Caco-2 (cell line): Measurements from ENCODE around the gene FXYD5. TPM values are rescaled to one million over a fixed set of nuclear protein-coding genes. Genes with fewer than 3 reads are reported as not detected.
"Not testable (repeated sequence)": the region's sequence is repeated elsewhere in the genome, so short reads cannot be mapped to it uniquely, and the experiment has no call there.

Experiments
- BruUV-seq: library from RNA; stranded (reverse); fragments of 400-500 nt; replicated peaks from 2 replicates; lab custom pipeline; 2021; lab: Mats Ljungman, UMichigan
- CTCF ChIA-PET: fragments of 300-600 bp; sonication (Branson Sonifier 250); formaldehyde crosslinking; loops from one replicate; lab custom pipeline; 2022; ENCODE audit warnings: antibody characterized with exemption; lab: Charles Lee
- POLR2A ChIA-PET: fragments of 300-600 bp; sonication (Branson Sonifier 250); formaldehyde crosslinking; loops from one replicate; lab custom pipeline; 2022; ENCODE audit warnings: antibody characterized with exemption; lab: Charles Lee
- DNase-seq, 2 experiments: peaks; one replicate each; pipeline versions ENCODE4 v3.0.0 to v3.0.0-alpha.2; 2020 to 2022
- H3K27me3 ChIP-seq: replicated peaks from 2 replicates; pipeline ENCODE4 v1.6.0; 2011; ENCODE audit warnings: low read length; ENCODE audit not compliant: control insufficient read depth, insufficient read depth
- H3K36me3 ChIP-seq: 2 replicates; pipeline ENCODE4 v1.5.1; 2011; ENCODE audit warnings: low read length; ENCODE audit not compliant: control insufficient read depth, insufficient read depth
- H3K4me1 ChIP-seq: fragments of 250-450 bp; sonication (Bioruptor Pico); 2 replicates; pipeline ENCODE4 v1.5.1; 2020; ENCODE audit warnings: mild to moderate bottlenecking
- H3K4me3 ChIP-seq: 2 replicates; pipeline ENCODE4 v1.5.1; 2011; ENCODE audit warnings: low read depth, mild to moderate bottlenecking, control low read depth, low read length
- H3K9me3 ChIP-seq: fragments of 250-450 bp; sonication (Bioruptor Pico); 2 replicates; pipeline ENCODE4 v1.5.1; 2020; ENCODE audit warnings: mild to moderate bottlenecking, moderate library complexity
- H3K27ac Mint-ChIP-seq: one replicate; pipeline ENCODE4 v1.8.0; 2022; ENCODE audit warnings: mixed read lengths; ENCODE audit not compliant: unreplicated experiment
- H3K27me3 Mint-ChIP-seq: one replicate; pipeline ENCODE4 v1.8.0; 2022; ENCODE audit warnings: mixed read lengths; ENCODE audit not compliant: insufficient read depth, unreplicated experiment
- H3K36me3 Mint-ChIP-seq: one replicate; pipeline ENCODE4 v1.8.0; 2022; ENCODE audit warnings: mild to moderate bottlenecking, mixed read lengths; ENCODE audit not compliant: insufficient read depth, unreplicated experiment
- H3K4me1 Mint-ChIP-seq: one replicate; pipeline ENCODE4 v1.8.0; 2022; ENCODE audit warnings: low read depth, mixed read lengths; ENCODE audit not compliant: unreplicated experiment
- H3K4me3 Mint-ChIP-seq: one replicate; pipeline ENCODE4 v1.8.0; 2022; ENCODE audit warnings: mild to moderate bottlenecking, moderate library complexity, mixed read lengths; ENCODE audit not compliant: unreplicated experiment
- H3K9me3 Mint-ChIP-seq: one replicate; pipeline ENCODE4 v1.8.0; 2022; ENCODE audit warnings: mixed read lengths; ENCODE audit not compliant: unreplicated experiment
- CTCF ChIP-seq, 2 experiments: fragments of 200-600 bp in 1 of 2; IDR thresholded peaks; 1 replicate in 1 of 2; 2 replicates in 1 of 2; pipeline versions ENCODE4 v1.5.1 to v1.8.0; 2011 to 2022; ENCODE audit warnings: antibody characterized with exemption in 1 of 2, control low read depth in 1 of 2, inconsistent platforms in 1 of 2, low read depth in 1 of 2, low read length in 1 of 2, mild to moderate bottlenecking in 1 of 2, moderate library complexity in 1 of 2; ENCODE audit not compliant: insufficient read depth in 1 of 2, severe bottlenecking in 1 of 2, unreplicated experiment in 1 of 2
- intact Hi-C: fragments of 100-400 bp; cut with micrococcal nuclease; formaldehyde crosslinking; loops from one replicate; pipeline ENCODE4 v1.10.0; 2022; ENCODE audit not compliant: unreplicated experiment
- total RNA-seq: library from RNA; stranded (reverse); gene quantifications from 2 replicates; pipeline ENCODE4 v1.2.3, GENCODE V29; 2022

Gene FXYD5
- total RNA-seq, 1 experiment from 2014 or later: 20.4 TPM

GRCh38 chr19:35184884-35185283 is 30.3 kb downstream of the FXYD5 start:
- H3K27ac Mint-ChIP-seq: no peak overlapping the region
- no peak for DNase-seq
- H3K9me3 Mint-ChIP-seq: no peaks in the 10 kb centered on the region
- intact Hi-C loops: no loop called here
- H3K4me1 ChIP-seq: no peaks in the 10 kb centered on the region
- H3K4me1 Mint-ChIP-seq: no peaks in the 10 kb centered on the region
- ChIA-PET CTCF (no interaction called here), POLR2A (no interaction called here)
- no TSS peak for BruUV-seq
- H3K36me3 Mint-ChIP-seq: no peaks in the 10 kb centered on the region
- peaks cover 6% of the 10 kb centered on the region for H3K27me3 Mint-ChIP-seq
- no peak overlapping the region for H3K4me3 ChIP-seq
- 0 out of 2 replicates have a peak, but pooled peaks cover 3% of the 10 kb centered on the region for H3K9me3 ChIP-seq
- no peaks in the 10 kb centered on the region for H3K27me3 ChIP-seq
- TF ChIP-seq CTCF (IDR thresholded peaks at IDR 0.05; ENCODE audit: insufficient read depth in 1 of 2, low read depth in 1 of 2, low read length in 1 of 2, severe bottlenecking in 1 of 2, unreplicated experiment in 1 of 2): no peak
- no peaks in the 10 kb centered on the region for H3K36me3 ChIP-seq
- H3K4me3 Mint-ChIP-seq: no peak overlapping the region

GRCh38 chr19:35194012-35194984 is 39.8 kb downstream of the FXYD5 start:
- H3K27me3 ChIP-seq: no peaks in the 10 kb centered on the region; the same call in 1 of the 2 replicates
- Mint-ChIP-seq H3K36me3 (no peaks in the 10 kb centered on the region), H3K4me3 (no peak overlapping the region), H3K27ac (no peak overlapping the region), H3K9me3 (peaks cover 9% of the 10 kb centered on the region), H3K4me1 (no peaks in the 10 kb centered on the region), H3K27me3 (peaks cover 6% of the 10 kb centered on the region)
- no peaks in the 10 kb centered on the region for H3K36me3 ChIP-seq
- ChIA-PET POLR2A (interaction anchor here (0.6 kb wide), 1 partner anchor 59 kb away, joined by 3 read pairs; the partner anchor contains the start of gene LGI4), CTCF (no interaction called here)
- H3K4me1 ChIP-seq: no peaks in the 10 kb centered on the region
- BruUV-seq: no TSS peak
- intact Hi-C loops: no loop called here
- no peak for DNase-seq
- H3K9me3 ChIP-seq: peaks cover 17% of the 10 kb centered on the region
- no peak overlapping the region for H3K4me3 ChIP-seq
- TF ChIP-seq CTCF (IDR thresholded peaks at IDR 0.05; ENCODE audit: insufficient read depth in 1 of 2, low read depth in 1 of 2, low read length in 1 of 2, severe bottlenecking in 1 of 2, unreplicated experiment in 1 of 2): no peak

GRCh38 chr19:35195830-35196229 is 41.3 kb downstream of the FXYD5 start:
- H3K27ac Mint-ChIP-seq: no peak overlapping the region
- no TSS peak for BruUV-seq
- H3K36me3 Mint-ChIP-seq: no peaks in the 10 kb centered on the region
- peaks cover 8% of the 10 kb centered on the region for H3K9me3 ChIP-seq
- intact Hi-C loops: no loop called here
- peaks cover 9% of the 10 kb centered on the region; the same call in 1 of the 2 replicates for H3K4me1 ChIP-seq
- ChIA-PET POLR2A (no interaction called here), CTCF (no interaction called here)
- no peak overlapping the region for H3K4me3 Mint-ChIP-seq
- TF ChIP-seq CTCF (IDR thresholded peaks at IDR 0.05; ENCODE audit: insufficient read depth in 1 of 2, low read depth in 1 of 2, low read length in 1 of 2, severe bottlenecking in 1 of 2, unreplicated experiment in 1 of 2): no peak
- DNase-seq: no peak
- peaks cover 4% of the 10 kb centered on the region for H3K27me3 Mint-ChIP-seq
- H3K4me1 Mint-ChIP-seq: no peaks in the 10 kb centered on the region
- no peaks in the 10 kb centered on the region; the same call in 1 of the 2 replicates for H3K27me3 ChIP-seq
- peaks cover 9% of the 10 kb centered on the region for H3K9me3 Mint-ChIP-seq
- no peak overlapping the region for H3K4me3 ChIP-seq
- H3K36me3 ChIP-seq: no peaks in the 10 kb centered on the region

- DNase-seq, CTCF ChIA-PET: not testable (repeated sequence)
Observed at GRCh38 chr19:35196861-35197260, 42.3 kb downstream of the FXYD5 start.

More at GRCh38 chr19:35196861-35197260, 42.3 kb downstream of the FXYD5 start:
- H3K27me3 ChIP-seq, H3K4me1 ChIP-seq, H3K4me3 Mint-ChIP-seq, intact Hi-C loops, H3K4me1 Mint-ChIP-seq, BruUV-seq, H3K4me3 ChIP-seq, POLR2A ChIA-PET, H3K36me3 Mint-ChIP-seq, H3K9me3 ChIP-seq, H3K27ac Mint-ChIP-seq, H3K9me3 Mint-ChIP-seq, H3K36me3 ChIP-seq, H3K27me3 Mint-ChIP-seq: not testable (repeated sequence)
